Limb (tissue), 2 donors: Measurements from ENCODE around the gene MIEF1.
A peak's percentile ranks its signal among the peaks of the same experiment; 100 is the strongest.

Experiments
- DNase-seq, 2 donors: peaks; one replicate each; pipeline ENCODE4 v3.0.0-alpha.2; 2016; ENCODE audit errors: extremely low spot score in 2 of 2

The MIEF1 gene

GRCh38 chr22:39502109-39502788, at the start of gene MIEF1:
Gene MIEF1, plus strand, starts transcription at chr22:39502290. Its CDS starts 9,005 bp downstream, at chr22:39511295.
- DNase-seq = peak; percentile 96 to 100

GRCh38 chr22:39452740-39453040, 49.4 kb upstream of the MIEF1 start:
- DNase-seq = no peak

- DNase-seq = no peak
These were observed 48.2 kb upstream of the MIEF1 start for GRCh38 chr22:39453765-39454378.

GRCh38 chr22:39454385-39454871, 47.7 kb upstream of the MIEF1 start:
- DNase-seq = no peak

- peak in 1 of 2 donors; percentile 64 for DNase-seq
These were observed 45.4 kb upstream of the MIEF1 start, which contains the start of gene MGAT3 for GRCh38 chr22:39456522-39457197. Gene MGAT3, plus strand, starts transcription at chr22:39457012. Its CDS starts 30,336 bp downstream, at chr22:39487348.

GRCh38 chr22:39457198-39457555, 44.9 kb upstream of the MIEF1 start:
- peak in 1 of 2 donors; percentile 57 for DNase-seq

- peak in 1 of 2 donors; percentile 62 for DNase-seq
These were observed 44.3 kb upstream of the MIEF1 start for GRCh38 chr22:39457556-39458443.

- no peak for DNase-seq
These were observed 43.5 kb upstream of the MIEF1 start for GRCh38 chr22:39458444-39459083.

- DNase-seq = no peak
These were observed 42.4 kb upstream of the MIEF1 start for GRCh38 chr22:39459681-39460080.

GRCh38 chr22:39462443-39463221, 39.5 kb upstream of the MIEF1 start:
- DNase-seq = no peak

GRCh38 chr22:39463277-39463676, 38.8 kb upstream of the MIEF1 start:
- no peak for DNase-seq

- no peak for DNase-seq
These were observed 38.1 kb upstream of the MIEF1 start for GRCh38 chr22:39463931-39464390.

- no peak for DNase-seq
These were observed 35.7 kb upstream of the MIEF1 start for GRCh38 chr22:39466228-39467006.

- DNase-seq = no peak
These were observed 34.6 kb upstream of the MIEF1 start for GRCh38 chr22:39467390-39467895.

- no peak for DNase-seq
These were observed 33.4 kb upstream of the MIEF1 start for GRCh38 chr22:39468487-39469325.

GRCh38 chr22:39469326-39469680, 32.8 kb upstream of the MIEF1 start:
- no peak for DNase-seq

- DNase-seq = no peak
These were observed 32.2 kb upstream of the MIEF1 start for GRCh38 chr22:39469681-39470450.
